H1 (cell line): ENCODE results near the gene CALML5. TPM values are rescaled to one million over a fixed set of nuclear protein-coding genes. Genes with fewer than 3 reads are reported as not detected.

ENCODE experiments used
- CHD2 ChIP-seq: IDR thresholded peaks from 2 replicates; pipeline ENCODE4 v1.6.1; 2012; ENCODE audit warnings: low read length, improper control_type of control experiment
- RXRA ChIP-seq: IDR thresholded peaks from 2 replicates; pipeline ENCODE4 v1.6.1; 2011; ENCODE audit warnings: low read depth, mild to moderate bottlenecking, low read length, moderate library complexity; ENCODE audit not compliant: insufficient read depth
- polyA plus RNA-seq, 7 experiments: library from polyadenylated mRNA; depleted of rRNA in 3 of 7; stranded (reverse) in 5 of 7; unstranded in 2 of 7; fragments of >200 nt in 5 of 7; fragments of 200-250 nt in 2 of 7; gene quantifications; 1 replicate in 5 of 7; 2 replicates in 1 of 7; 4 replicates in 1 of 7; pipeline versions ENCODE4 v1.2.1 to v1.2.3, GENCODE V29; 2011 to 2013; ENCODE audit warnings: missing spikeins in 2 of 7, mixed read lengths in 2 of 7
- total RNA-seq: library from RNA; stranded (reverse); fragmentation: NEBNext Ultra II Directional; extraction: Animal tissue kit (Norgen Biotek cat#: 25700); gene quantifications from 2 replicates; pipeline ENCODE4 v1.2.1, GENCODE V29; 2021

The CALML5 gene
- total and polyA plus RNA-seq, 2 of the 8 experiments (the other 6 are each of a cell fraction or from before 2014, with no cell fraction given) = not detected

DNA sequence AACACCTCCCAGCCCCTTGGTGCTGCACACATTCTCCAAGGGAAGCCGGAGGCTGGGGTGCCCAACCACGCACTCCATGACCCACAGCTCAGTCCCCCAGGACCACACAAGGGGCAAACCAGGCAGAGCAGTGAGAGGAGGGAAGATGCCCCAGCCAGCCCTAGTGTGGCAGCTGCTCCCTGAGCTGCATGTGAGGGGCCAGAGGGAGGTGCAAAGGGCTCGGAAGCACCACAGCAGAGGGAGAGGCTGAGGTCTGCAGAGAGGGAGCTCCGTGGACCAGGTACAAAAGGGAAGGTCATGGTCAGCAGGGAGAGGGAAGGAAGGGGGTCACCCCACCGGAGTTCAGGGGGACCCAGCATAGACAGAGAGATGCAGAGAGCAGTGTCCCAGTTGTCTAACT lies 1.5 kb upstream of the CALML5 start (continued):
- no peak for TF ChIP-seq RXRA
- TF ChIP-seq CHD2 = no peak
- TF ChIP-seq, all 59 proteins: peak for 0
